Stimulated activated CD8-positive, alpha-beta memory T cell treated with anti-CD3 and anti-CD28 coated beads, Interleukin-15, amount 100 ng/mL, for 4 hours (primary cell): ENCODE data around the gene SMS.
A peak's percentile ranks its signal among the peaks of the same experiment; 100 is the strongest.
"Not testable (repeated sequence)": the region's sequence is repeated elsewhere in the genome, so short reads cannot be mapped to it uniquely, and the experiment has no call there.

Source experiments
- DNase-seq, 2 donors: peaks; one replicate each; pipeline ENCODE4 v3.0.0-alpha.2; 2020; ENCODE audit warnings: low read depth in 2 of 2

Gene SMS

GRCh38 chrX:21950557-21950956 lies 10.0 kb downstream of the SMS start:
- not testable (repeated sequence) for DNase-seq

DNA sequence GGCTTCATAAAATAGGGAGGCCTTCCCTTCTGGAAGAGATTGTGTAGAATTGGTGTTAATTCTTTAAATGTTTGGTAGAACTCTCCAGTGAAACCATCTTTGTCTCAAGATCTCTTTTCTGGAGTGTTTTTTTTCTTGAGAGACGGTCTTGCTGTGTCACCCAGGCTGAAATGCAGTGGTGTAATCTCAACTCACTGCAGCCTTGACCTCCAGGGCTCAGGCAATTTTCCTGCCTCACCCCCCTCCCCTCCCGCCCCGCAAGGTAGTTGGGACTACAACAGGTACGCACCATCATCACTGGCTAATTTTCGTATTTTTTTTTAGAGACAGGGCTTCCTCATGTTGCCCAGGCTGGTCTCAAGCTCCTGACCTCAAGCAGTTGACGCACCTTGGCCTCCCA lies 12.1 kb downstream of the SMS start:
- DNase-seq: no peak

DNA sequence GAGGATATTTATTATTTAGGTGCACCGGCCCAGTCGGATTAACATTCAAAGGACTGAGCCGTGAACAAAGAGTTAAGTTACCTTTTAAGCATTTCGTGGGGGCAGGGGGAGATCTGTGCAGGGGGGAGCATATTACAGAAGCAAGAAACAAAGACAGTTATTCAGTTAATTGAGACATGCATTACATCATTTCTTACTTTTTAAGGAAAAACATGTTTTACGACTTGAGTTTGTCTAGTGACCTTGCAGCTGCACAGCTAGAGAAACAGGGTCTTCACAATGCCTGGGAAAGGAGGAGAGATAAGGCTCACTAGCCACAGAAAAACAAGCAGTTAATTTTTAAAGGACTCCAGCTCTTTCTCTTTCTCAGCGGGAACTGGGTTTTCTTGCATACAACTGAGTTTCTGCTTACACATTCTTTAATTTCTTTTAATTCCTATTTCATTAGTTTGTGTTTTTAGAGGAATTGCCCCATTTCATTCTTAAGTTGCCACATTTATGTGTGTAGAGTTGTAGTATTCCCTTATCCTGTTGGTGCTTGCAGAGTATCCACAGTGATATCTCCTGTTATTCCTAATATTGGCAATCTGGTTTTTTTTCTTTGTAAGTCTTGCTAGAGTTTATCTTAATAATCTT lies 12.8 kb downstream of the SMS start:
- DNase-seq: not testable (repeated sequence)

DNA sequence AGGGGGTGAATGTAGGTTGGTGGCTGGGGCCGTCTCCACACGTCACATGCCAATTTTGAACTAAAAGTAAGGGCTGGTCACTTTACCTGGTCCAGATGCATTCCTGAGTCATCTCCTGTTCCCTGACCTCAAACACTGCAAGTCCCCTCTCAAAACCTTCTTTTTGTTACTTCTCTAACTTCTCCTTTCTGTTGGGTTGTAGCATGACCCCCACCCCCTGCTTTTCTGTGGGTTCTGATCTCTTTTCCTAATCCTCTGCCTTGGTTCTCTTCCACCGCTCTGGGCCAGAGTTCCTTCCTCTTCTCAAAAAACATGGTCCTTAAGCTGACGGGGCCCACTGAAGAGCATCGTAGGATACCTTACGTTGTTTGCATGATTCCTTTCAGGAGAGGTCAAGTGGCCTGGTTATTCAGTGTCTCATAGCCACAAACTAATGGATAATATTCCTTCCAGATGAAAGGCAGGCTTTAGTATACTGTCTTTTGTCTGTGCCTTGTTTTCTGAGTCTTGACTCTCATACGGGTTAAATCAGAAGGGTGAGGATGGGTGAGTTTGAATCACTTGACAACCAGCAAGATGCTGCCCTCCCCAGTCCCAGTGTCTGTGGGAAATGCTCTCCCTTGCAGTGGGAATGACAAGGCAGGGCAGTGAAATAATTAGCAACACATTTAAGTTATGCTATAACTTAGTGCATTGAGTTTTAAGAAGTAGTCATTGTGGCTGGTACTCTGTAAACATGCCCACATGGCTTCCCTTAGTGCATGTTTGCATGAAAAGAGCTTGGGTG lies 15.1 kb downstream of the SMS start:
- no peak for DNase-seq

DNA sequence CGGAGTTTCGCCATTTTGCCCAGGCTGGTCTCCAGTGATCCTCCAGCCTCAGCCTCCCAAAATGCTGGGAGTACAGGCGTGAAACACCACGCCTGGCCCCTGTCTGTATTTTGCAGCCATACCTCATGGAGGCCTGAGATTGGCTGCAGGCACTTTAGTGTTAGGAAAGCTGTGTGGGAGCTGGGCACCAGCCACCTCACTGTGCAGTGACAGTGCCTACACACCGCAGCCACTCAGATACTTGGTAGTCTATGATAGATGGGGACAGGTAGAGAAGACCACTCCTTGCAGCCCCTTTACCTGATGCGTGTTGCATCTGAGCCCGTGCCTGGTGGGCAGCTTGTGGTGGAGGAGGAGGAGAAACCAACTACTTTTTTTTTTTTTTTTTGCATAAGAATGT lies 16.3 kb downstream of the SMS start:
- DNase-seq: no peak

DNA sequence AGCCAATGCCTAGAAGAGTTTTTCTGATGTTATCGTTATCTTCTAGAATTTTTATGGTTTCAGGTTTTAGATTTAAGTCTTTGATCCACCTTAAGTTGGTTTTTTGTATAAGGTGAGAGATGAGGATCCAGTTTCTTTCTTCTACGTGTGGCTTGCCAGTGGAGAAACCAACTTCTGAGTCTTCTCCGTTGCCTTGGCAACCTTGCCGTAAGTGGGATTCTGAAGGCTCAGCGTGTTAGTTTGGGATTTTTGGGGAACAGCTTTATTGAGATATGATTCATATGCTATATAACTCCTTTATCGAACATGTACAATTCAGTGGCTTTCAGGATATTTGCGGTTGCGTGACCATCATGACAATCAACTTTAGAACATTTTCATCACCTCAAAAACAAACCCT lies 17.7 kb downstream of the SMS start:
- no peak for DNase-seq

DNA sequence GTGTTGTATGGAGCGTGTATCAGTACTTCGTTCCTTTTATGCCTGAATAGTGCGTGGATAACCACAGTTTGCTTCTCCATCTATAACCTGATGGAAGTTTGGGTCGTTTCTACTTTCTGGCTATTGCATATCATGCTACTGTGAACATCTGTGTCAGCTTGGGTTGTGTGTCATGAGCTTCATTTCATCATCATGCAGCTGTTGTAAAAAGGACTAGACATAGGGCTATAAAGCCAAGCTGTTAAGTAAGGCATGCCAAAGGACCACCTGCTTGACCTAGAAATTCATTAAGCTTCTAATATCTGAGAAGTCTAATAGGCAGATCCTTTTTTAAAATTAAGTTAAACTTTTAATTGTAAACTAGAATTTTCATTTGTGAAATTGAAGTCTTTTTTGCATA lies 18.4 kb downstream of the SMS start:
- no peak for DNase-seq

GRCh38 chrX:21959362-21960051 lies 19.0 kb downstream of the SMS start:
- DNase-seq: no peak

GRCh38 chrX:21960569-21961541 lies 20.3 kb downstream of the SMS start:
- no peak for DNase-seq

GRCh38 chrX:21962361-21962760 lies 21.9 kb downstream of the SMS start:
- no peak for DNase-seq

GRCh38 chrX:21963269-21963668 lies 22.8 kb downstream of the SMS start:
- no peak for DNase-seq

- no peak for DNase-seq
Observed at GRCh38 chrX:21963731-21964405, 23.4 kb downstream of the SMS start.

DNA sequence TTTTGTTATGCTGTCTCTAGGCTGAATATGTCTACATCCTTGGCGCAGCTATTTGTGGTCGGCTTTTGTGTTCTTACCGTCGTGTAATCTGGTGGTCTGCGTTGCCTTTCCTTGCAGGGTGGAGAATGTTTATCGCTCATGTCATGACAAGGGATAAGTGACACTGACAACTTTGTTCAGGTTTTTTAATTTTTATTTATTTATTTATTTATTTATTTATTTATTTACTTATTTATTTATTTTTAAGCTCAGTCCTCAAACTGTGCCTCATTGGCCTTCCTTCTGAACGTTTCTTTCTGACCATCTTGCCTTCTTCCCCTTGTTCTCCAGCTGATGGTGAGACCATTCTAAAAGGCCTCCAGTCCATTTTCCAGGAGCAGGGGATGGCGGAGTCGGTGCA lies 26.4 kb downstream of the SMS start:
- DNase-seq: no peak

GRCh38 chrX:21968333-21968732 lies 27.8 kb downstream of the SMS start:
- no peak for DNase-seq

GRCh38 chrX:21970326-21970725 lies 29.8 kb downstream of the SMS start:
- no peak for DNase-seq

- DNase-seq: no peak
Observed at GRCh38 chrX:21972046-21972445, 31.5 kb downstream of the SMS start.

GRCh38 chrX:21972721-21973120 lies 32.2 kb downstream of the SMS start:
- peak; percentile 6 to 10 for DNase-seq

DNA sequence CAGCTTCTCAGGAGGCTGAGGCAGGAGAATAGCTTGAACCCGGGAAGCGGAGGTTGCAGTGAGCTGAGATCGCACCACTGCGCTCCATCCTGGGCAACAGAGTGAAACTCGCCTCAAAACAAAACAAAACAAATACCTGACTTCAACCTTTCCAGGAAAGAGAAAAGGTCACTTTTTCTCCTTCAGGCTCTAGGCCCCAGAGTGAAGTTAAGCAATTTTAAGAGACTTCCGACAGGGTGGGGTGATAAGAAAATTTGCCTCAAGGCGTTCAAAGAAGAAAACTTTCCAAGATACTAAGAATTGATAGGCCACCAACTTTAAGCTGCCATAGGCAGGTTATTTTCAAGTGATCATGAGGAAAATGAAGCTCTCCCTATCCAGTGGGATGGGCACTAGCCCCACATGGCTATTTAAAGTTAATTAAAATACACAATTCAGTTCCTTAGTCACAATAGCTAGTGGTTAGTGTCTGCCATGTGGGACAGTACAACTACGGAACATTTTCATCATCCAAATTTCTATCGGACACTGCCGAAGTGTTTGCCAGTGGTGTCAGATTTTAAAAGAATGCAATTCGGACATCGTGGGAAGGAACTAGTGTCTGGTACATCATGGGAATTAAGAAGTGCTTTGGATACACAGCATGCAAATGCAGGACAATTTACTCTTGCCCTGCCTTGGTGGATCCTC lies 33.0 kb downstream of the SMS start:
- DNase-seq: no peak

GRCh38 chrX:21974011-21974385 lies 33.5 kb downstream of the SMS start:
- DNase-seq: no peak

- DNase-seq: no peak
Observed at GRCh38 chrX:21975242-21975641, 34.7 kb downstream of the SMS start.

DNA sequence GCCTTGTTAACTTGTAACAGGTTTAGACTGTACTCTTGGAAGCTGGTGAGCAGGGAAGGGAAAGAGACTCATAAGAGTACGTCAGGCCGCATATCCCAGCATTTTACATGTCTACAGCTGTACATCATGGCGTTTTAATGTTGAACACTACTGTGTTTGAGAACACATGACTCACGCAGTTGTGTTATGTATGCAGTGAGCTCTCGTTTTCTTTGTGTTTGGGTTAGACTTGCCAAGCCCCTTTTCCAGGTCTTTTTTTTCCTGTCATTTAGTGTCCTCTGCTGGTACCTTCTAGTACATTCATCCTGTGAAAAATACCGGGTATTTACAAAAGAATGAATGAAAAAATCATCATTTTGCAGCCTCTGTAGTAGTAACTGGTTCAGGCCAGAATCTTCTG lies 35.3 kb downstream of the SMS start:
- DNase-seq: no peak
